Suppressor macrophage treated with lipopolysaccharide for 1 hour (primary cell): Measurements from ENCODE around the gene DNAH1.

ENCODE experiments used
- DNase-seq, 3 donors: peaks; one replicate each; pipeline ENCODE4 v3.0.0-alpha.2; 2020 to 2022

Gene DNAH1

DNA sequence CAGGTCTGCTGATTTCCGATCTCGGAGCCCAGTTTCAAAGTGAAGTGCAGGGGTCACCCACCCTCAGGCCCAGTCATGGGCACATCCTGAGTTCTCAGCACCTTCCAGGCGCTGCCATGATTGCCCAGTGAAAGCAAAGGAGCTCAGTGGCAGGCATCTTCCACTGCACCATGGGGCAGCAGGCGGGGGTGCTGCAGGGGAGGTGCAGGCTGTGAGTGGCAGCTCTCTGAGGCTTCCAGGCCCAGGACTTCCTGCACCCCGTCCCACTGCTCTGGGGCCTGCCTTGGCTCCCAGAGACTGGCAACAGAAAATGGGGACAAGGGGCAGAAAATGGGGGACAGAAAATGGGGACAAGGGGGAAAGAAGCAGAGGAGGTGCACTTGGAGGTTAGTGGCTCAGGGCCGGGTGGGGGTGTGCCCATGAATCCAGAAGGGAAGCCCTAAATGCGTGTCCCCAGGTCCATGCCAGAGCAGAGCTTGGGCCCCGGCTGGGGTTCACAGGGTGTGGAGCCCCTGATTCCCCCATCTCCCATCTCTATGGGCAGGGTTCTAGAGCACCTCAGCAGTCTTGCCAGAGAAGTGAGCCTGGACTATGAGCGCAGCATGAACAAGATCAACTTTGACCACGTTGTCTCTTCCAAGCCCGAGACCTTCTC lies 28.0 kb downstream of the DNAH1 start:
- no peak for DNase-seq

DNA sequence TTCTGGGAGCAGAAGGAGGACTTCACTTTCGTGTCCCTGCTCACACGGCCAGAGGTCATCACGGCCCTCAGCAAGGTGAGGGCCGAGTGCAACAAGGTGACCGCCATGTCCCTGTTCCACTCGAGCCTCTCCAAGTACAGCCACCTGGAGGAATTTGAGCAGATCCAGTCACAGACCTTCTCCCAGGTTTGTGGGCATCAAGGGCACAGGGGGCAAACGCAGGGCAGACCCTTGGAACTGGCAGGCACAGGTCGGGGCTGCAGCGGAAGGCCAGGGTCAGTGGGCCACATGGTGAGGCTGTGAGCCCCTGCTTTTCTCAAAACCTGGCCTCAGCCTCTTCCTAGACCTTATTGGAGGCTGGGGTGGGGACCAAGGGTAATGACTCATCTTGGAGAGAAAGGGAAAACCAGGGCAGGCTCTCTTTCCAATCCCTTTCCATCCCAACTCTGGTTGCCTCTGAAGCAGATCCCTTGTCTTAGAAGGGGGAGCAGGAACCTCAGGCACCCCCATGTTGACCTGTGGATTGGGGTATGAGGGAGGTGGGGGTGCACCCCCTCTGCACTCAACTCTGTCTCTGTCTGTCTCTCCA lies 29.5 kb downstream of the DNAH1 start:
- no peak for DNase-seq

DNA sequence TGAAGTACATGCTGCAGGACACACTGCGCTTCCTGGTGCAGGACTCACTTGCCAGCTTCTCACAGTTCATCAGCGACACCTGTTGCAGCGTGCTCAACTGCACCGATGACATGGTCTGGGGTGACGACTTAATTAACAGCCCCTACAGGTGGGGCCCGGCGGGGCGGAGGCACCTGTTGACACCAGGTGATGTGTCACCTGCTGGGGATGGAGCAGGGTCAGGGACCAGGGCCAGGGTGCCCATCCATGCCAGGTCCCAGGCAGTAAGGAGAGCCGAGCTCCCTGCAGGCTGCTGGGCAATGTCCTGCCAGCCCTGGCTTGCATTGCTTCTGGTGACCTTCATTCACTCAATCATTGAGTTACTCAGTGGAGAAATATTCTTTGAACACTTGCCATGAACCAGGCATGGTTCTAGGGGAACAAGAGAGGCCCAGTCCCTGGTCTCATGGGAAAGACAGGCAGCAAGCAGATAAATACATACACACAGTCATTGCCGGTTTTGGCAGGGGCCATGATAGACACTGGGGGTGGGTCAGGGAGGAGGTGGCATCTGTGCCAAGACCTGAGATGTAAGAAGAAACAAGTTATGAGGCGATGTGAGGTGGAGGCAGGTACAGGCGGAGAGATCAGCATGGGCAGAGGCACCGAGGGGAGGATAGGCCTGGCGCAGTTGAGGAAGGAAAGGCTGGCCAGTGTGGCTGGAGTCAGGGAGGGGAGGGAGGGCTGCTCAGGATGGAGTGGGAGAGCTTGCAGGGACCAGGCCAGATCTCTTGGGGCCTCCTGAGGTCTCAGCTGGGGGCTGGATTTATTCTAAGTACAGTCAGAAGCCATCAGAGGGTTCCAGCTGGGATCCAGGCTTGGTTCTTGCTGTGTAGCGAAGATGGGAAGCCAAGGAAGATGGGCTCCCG lies 30.8 kb downstream of the DNAH1 start:
- no peak for DNase-seq

DNA sequence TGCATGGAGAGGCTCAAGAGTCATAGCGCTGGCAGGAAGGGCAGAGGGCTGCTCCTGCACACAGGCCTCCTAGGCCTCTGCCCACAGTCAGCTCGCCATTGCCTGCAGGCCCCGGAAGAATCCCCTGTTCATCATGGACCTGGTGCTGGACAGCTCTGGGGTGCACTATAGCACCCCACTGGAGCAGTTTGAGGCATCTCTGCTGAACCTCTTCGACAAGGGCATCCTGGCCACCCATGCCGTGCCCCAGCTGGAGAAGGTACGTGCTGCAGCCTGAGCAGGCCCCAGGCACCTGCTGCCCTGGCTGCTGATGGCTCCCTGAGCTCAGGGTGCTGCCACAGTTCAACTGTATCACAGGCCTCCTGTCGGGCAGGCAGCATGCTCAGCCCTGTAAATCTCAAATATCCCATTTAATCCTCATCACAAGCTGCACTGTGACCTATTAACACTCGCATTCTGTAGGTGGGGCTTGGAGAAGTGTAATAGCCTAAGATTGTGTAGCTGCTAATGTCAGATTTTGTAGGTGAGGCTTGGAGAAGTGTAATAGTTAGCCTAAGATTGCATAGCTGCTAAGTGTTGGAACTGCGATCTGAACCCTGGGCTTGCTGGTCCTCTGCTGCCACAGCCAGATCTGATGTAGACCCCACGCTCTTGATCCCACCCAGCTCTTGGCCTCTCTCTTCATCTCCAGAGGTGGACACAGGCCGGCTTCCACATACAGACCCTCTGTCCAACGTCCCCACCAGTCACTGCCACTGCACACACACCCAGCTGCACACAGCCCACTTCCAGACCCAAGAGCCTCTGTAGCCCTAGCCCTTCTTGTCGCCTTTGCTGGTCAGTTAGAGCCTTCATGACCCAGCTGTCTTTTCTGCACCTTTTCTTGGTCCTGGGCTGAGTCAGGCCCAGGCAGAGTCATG lies 31.9 kb downstream of the DNAH1 start:
- no peak for DNase-seq

DNA sequence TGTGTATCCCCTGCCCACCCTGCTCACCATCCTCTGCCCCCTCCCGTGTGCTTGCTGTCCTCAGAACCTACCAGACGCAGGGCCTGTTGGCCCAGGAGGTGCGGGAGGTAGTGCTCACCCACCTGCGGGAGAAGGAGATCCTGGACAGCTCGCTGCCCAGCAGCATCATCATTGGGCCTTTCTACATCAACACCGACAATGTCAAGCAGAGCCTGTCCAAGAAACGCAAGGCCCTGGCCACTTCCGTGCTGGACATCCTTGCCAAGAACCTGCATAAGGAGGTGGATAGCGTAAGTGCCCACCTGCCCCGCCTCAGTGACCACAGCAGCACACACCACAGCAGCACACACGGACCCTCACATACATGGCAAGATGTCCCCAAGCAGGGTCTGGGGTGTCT lies 33.0 kb downstream of the DNAH1 start:
- no peak for DNase-seq

DNA sequence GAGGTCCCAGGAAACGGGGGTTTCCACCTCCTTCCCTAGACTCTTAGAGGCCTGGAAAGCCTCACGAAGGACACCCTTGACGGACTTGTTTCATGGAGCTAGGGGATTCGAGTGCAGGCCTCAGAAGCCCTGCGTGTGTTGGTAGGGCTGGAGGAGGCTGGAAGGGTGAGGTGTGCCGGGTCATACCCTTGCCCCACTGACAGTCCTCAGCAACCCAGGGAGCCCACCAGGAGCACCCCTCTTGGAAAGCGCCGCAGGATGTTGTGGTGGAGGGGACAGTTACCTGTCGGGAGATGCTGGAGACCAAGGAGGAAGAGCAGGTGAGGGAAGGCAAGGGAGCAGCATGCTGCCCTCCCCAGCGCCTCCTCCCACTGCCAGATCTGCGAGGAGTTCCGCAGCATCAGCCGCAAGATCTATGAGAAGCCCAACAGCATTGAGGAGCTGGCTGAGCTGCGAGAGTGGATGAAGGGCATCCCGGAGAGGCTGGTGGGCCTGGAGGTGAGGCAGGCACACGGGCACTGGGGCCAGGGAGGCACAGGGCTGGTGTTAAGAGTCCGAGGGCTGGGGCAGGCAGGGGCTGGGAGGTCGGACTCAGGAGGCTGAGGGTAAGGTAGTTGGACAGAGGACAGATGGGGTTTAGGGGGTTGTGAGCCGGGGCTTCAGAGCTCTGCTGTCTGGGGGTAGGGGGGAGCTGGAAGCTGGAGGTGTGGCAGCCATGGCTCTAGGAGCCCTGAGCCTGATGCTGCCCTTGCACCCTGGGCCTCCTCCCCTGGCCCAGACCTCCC lies 33.7 kb downstream of the DNAH1 start:
- DNase-seq: no peak

DNA sequence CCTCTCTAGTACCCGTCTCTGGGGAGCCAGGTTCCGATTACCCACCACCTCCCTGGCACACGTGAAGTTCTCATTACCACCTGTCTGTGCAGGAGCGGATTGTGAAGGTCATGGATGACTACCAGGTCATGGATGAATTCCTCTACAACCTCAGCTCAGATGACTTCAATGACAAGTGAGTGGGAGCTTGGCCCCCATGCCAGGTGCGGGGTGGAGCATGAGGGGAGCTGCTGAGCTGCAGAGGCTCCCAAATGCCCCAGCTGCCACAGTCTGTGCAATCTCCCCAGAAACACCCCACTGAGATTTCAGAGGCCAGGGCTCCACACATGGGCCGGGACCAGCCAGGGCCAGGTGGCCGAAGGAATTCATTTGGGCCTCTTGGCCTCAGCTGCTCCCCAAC lies 34.3 kb downstream of the DNAH1 start:
- no peak for DNase-seq

DNA sequence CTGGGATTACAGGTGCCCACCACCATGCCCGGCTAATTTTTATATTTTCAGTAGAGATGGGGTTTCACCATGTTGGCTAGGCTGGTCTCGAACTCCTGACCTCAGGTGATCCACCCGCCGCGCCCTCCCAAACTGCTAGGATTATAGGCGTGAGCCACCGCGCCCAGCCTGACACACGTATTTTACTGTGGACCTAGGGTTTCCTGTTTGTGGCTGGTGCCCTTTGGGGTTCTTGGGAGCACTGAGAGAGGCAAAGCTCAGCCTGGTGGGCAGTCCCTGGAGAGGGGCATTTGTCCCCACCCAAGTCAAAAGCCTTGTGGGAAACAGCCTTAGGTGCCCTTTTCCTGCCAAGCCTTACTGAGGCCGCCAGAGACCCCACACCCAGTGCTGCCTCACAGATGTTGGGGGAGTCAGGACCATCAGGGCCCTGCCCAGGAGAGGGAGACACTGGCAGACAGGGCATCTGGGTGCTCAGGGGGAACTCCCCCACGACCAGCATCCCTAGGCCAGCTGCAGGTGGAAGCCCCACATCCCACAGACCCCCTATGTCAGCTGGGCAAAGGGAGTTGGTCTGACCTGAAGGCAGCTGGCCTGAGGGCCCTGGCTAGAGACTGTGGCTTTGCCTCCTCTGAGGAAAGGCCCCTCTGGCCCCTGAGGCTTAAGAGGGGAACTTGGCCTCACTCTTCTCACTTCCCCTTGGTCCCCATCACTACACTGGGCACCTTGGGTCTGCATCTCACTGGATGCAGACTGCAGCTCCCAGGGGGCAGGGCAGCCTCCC lies 35.1 kb downstream of the DNAH1 start:
- DNase-seq: no peak

DNA sequence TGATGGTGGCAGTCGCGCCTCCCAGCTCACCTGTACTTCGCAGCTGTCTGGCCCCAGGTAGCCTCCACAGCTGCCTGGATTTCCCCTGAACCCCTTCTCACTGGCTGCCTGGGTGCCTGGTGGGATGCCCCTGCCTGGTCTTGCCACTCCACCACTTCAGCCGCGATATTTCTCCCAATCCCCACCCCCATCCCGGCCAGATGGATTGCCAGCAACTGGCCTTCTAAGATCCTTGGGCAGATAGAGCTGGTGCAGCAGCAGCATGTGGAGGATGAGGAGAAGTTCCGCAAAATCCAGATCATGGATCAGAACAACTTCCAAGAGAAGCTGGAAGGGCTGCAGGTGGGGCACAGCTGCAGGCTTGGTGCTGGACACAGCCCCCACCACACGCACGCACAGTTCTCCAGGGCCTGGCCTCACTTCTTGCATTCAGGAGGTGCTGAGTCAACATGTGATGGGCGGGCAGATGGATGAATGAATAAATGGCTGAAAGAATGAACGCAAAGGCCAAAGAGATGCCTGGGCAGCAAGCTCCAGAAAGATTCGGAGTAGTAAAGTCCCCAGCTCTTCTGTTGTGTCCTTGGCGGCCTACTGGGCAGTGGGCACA lies 35.7 kb downstream of the DNAH1 start:
- DNase-seq: no peak

DNA sequence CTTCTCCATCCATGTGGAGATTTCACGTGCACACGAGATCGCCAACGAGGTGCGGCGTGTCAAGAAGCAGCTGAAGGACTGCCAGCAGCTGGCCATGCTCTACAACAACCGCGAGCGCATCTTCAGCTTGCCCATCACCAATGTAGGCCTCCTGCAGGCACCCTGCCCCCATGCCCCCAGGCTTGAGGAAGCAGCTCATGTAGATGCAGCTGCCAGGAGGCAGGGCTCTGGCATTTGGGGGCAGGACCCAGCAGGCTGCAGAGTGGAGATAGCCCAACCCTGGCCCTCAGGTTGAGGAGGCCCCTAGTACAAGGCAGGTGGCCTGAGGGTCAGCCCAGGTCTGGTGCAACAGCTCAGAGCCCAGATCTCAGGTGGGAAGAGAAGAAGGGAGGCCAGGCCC lies 36.4 kb downstream of the DNAH1 start:
- DNase-seq: no peak

DNA sequence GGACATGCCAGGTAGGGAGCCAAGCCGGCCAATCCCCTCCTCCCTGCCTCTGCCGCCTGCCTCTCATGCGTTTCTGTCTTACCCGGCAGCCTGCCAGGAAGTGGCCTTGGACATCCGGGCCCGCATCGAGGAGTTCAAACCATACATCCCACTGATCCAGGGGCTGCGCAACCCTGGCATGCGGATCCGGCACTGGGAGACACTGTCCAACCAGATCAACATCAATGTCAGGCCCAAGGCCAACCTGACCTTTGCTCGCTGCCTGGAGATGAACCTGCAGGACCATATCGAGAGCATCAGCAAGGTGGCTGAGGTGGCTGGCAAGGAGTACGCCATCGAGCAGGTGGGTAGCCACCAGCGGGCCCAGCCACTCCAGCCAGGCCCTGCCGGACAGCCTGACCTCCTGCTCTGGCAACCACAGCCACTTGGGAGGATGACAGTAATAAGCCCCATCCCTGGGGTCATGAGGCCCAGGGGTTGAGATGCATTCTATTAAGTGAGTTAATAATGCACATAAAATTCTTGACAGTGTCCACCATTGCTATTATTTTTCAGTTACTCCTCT lies 37.3 kb downstream of the DNAH1 start:
- no peak for DNase-seq

DNA sequence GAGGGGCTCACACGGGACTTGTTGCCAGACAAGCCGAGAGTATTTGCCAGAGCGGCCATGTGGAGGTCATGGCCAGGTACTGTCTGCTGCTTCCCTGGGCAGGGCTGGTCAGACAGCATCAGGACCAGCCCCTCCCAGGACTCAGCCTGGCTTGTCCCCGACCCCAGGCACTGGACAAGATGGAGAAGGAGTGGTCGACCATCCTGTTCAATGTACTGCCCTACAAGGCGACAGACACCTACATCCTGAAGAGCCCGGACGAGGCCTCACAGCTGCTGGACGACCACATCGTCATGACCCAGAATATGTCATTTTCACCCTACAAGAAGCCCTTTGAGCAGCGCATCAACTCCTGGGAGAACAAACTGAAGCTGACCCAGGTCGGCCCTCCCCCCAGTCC lies 38.6 kb downstream of the DNAH1 start:
- no peak for DNase-seq

DNA sequence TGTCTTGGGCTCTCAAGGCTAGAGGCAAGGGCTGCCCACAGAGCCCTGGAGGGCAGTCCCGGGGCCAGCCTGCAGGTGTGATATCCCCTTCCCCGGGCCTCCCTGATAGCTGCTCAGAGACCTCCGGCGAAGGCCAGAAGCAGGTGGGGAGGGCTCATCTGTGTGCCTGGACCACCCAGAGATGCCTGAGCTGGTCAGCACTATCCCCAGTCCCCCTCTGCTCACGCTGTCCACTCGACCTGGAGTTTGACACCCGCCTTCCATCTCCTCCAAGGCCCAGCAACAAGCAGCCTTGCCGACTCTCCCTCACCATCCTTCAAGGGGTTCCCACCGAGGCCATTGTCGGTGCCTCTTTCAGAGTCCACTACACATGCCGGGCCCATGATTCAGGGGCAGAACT lies 39.4 kb downstream of the DNAH1 start:
- no peak for DNase-seq

DNA sequence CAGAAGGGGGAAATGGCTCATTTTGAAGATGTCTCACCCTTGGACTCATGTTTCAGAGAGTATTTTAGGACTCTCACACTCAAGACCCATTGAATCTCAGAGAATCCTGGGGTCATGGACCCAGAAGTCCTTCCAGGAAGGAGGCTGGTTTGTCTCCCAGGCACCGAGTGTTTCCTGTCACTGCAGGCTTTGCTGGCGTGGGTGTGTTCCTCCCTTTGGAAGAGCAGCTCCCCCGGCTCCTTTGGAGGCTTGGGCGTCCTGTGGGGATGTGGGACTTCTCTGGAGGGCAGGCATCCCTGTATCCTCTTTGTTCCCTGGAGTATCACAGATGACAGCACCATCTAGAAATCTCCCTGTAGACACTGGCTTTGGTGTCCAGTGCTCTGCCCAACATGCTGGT lies 40.0 kb downstream of the DNAH1 start:
- DNase-seq: no peak

DNA sequence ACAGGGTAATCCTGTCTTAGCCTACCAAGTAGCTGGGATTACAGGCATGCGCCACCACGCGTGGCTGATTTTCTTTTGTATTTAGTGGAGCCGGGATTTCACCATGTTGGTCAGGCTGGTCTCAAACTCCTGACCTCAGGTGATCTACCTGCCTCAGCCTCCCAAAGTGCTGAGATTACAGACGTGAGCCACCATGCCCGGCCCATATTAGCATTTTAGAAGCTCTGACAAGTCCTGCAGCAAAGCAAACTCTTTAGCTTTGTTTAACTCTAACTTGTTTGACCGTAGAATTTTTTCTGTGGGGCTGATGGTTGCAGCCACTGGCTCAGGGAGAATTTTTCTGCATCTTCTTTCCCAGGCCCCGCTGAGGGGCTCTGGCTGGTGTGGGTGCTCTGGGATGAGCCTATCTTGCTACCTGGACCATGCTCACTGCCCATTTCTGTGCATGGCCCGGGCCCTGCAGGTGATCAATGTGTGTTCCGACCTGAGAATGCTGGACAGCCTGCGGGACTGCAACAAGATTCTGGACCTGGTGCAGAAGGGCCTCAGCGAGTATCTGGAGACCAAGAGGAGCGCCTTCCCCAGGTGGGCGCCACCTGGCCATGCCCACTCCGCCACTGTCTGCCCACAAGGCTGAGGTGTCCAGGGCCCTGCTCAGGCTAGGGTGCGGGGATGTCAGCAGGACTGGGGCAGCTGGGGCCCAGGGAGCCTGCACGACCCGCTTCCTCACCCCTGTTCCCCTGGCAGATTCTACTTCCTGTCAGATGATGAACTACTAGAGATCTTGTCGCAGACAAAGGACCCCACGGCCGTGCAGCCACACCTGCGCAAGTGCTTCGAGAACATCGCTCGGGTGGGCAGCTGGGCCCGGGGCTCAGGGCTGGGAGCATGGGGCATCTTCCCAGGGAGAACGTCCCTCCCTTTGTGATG lies 41.3 kb downstream of the DNAH1 start:
- DNase-seq: no peak

DNA sequence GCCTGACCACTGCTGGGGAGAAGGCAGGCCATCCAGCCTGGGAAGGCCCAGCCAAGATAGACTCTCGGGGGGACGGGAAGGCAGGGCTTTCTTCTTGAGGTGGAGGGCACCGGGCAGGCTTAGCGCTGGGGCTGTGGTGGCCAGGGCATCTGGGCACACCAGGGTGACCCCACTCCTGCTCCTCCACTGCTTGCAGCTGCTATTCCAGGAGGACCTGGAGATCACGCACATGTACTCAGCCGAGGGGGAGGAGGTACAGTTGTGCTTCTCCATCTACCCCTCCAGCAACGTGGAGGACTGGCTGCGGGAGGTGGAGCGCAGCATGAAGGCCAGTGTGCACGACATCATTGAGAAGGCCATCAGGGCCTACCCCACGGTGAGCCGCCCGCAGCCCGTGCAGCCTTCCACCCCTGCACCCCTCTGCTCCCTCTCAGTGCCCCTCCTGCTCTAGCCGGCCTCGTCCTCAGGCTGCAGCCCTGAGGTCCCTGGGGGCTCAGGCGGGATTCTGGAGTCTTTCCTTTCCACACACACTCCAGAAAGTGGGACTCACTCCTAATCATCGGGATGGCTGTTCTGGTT lies 42.3 kb downstream of the DNAH1 start:
- DNase-seq: no peak

DNA sequence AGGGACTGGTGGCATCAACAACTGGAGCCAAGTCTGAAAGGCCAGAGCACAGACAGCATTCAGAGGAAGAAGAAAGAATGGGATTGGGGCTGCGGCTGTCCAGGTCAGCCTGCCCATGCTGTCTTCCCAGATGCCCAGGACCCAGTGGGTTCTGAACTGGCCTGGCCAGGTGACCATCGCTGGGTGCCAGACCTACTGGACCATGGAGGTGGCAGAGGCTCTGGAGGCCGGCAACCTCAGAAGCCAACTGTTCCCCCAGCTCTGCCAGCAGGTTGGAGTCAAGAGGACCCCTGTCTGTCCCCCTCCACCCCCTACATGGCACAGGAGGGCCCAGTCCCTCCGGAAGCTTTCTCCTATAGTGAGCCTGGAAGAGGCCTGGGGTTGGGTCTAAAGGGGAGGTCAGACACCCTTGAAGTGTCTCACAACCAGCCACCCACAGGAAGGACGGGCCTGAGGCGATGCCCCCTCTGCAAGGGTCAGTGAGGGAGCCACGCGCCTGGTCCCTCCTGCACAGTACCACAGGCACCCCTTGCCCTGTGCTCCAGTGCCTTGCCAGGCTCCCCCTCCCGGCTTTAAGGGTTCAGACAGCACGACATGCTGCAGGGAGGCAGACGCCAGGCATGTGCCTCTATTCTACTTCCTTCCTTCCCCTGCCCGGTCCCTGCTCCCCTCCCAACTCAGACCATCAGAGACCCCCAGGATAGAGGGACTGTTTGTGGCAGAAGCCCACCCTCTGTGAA lies 43.2 kb downstream of the DNAH1 start:
- DNase-seq: no peak

DNA sequence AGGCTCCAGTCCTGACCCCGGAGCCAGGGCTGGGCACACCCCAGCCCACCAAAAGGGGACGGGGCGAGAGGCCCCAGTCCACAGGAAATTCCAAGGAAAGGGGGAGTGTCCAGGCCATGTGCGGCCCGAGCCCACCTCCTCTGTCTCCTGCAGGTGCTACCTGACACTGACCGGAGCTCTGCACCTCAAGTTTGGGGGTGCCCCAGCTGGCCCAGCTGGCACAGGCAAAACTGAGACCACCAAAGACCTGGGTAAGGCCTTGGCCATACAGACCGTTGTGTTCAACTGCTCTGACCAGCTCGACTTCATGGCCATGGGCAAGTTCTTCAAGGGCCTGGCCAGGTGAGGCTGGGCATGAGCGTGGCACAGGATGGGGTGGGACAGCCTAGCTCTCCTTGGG lies 44.9 kb downstream of the DNAH1 start:
- no peak for DNase-seq
